ENCODE results near the gene RBM11. TPM values are rescaled to one million over a fixed set of nuclear protein-coding genes. Genes with fewer than 3 reads are reported as not detected.

The RBM11 gene
- total RNA-seq, 6 experiments from 2014 or later: 0.24 to 0.37 TPM; not detected in 4

DNA sequence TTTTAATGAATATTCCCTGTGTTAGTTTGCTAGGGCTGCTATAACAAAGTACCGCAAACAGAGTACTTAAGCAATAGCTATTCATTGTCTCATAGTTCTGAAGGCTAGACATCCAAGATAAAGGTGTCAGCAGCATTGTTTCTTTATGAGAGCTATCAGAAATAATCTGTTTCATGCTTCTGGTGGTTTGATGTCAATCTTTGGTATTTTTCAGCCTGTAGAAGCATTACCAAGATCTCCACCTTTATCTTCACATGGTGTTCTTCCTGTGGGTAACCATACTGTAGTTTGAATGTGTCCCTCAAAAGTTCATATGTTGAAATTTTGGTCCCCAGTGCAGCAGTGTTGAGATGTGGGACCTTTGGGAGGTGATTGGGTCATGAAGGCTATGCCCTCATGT is 7.4 kb downstream of the RBM11 start:
- H3K9me3 ChIP-seq: no peaks in the 10 kb centered on the region
- intact Hi-C loops (cut with DNase I): no loop called here
- H3K4me3 ChIP-seq: no peak overlapping the region
- DNase-seq: no peak
- no peaks in the 10 kb centered on the region for H3K27me3 ChIP-seq
- ATAC-seq: no peak
- WGBS (ENCODE audit: insufficient coverage, low coverage, low lambda C conversion rate, missing lambda C conversion rate): 81% methylated on average over 1 of the region's 1 CpG
- TF ChIP-seq CTCF (IDR thresholded peaks at IDR 0.05) (no peak), POLR2A (IDR thresholded peaks at IDR 0.05) (no peak)
- no peak overlapping the region for H3K27ac ChIP-seq
- no peaks in the 10 kb centered on the region for H3K36me3 ChIP-seq
- H3K4me1 ChIP-seq: no peaks in the 10 kb centered on the region

GRCh38 chr21:14229399-14229798 is 13.4 kb downstream of the RBM11 start:
- Histone ChIP-seq H3K9me3 (no peaks in the 10 kb centered on the region), H3K4me1 (no peaks in the 10 kb centered on the region), H3K27ac (no peak overlapping the region), H3K36me3 (no peaks in the 10 kb centered on the region), H3K27me3 (no peaks in the 10 kb centered on the region), H3K4me3 (no peak overlapping the region)
- intact Hi-C loops (cut with DNase I): no loop called here
- ATAC-seq (no peak), DNase-seq (no peak)
- no CpG with 5 or more reads among the region's 1 CpG for WGBS (ENCODE audit: insufficient coverage, low coverage, low lambda C conversion rate, missing lambda C conversion rate)
- TF ChIP-seq CTCF (IDR thresholded peaks at IDR 0.05): no peak
- no peak for TF ChIP-seq POLR2A (IDR thresholded peaks at IDR 0.05)

- DNase-seq: no peak
- ATAC-seq: no peak
- Histone ChIP-seq H3K4me1 (no peaks in the 10 kb centered on the region), H3K27ac (no peak overlapping the region), H3K27me3 (no peaks in the 10 kb centered on the region), H3K36me3 (no peaks in the 10 kb centered on the region), H3K4me3 (no peak overlapping the region), H3K9me3 (no peaks in the 10 kb centered on the region)
- intact Hi-C loops (cut with DNase I): no loop called here
- WGBS (ENCODE audit: insufficient coverage, low coverage, low lambda C conversion rate, missing lambda C conversion rate): 74% methylated on average over 4 of the region's 5 CpGs
- TF ChIP-seq POLR2A (IDR thresholded peaks at IDR 0.05) (no peak), CTCF (IDR thresholded peaks at IDR 0.05) (no peak)
These were observed 19.1 kb downstream of the RBM11 start for GRCh38 chr21:14235101-14235500.

DNA sequence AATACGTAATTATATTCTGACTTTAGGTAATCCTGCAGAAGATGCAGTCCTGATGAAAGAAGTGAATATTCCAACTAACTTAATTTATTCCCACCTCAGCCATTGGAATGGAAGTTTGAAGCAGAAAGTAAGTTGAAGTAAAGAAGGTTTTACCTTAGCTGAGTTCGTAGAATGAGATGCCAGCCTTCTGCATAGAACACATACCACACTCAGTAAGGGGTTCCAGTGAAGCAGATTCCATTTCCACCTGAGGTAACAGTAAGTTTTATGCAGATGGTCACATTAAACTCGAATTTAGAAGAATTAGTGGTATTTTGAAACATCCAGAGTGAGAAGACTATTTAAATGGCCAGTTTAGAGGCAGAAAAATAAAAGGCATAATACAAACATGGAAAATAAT is 20.2 kb downstream of the RBM11 start:
- Histone ChIP-seq H3K9me3 (no peaks in the 10 kb centered on the region), H3K4me1 (no peaks in the 10 kb centered on the region), H3K27ac (no peak overlapping the region), H3K4me3 (no peak overlapping the region), H3K27me3 (no peaks in the 10 kb centered on the region), H3K36me3 (no peaks in the 10 kb centered on the region)
- TF ChIP-seq POLR2A (IDR thresholded peaks at IDR 0.05): no peak
- no peak for TF ChIP-seq CTCF (IDR thresholded peaks at IDR 0.05)
- intact Hi-C loops (cut with DNase I): no loop called here
- ATAC-seq (no peak), DNase-seq (no peak)
- 31% methylated on average over 3 of the region's 3 CpGs for WGBS (ENCODE audit: insufficient coverage, low coverage, low lambda C conversion rate, missing lambda C conversion rate)

GRCh38 chr21:14239281-14239680 is 23.3 kb downstream of the RBM11 start:
- 52% methylated on average over 2 of the region's 2 CpGs for WGBS (ENCODE audit: insufficient coverage, low coverage, low lambda C conversion rate, missing lambda C conversion rate)
- intact Hi-C loops (cut with DNase I): no loop called here
- H3K4me3 ChIP-seq: no peak overlapping the region
- H3K4me1 ChIP-seq: peaks cover 0 to 7% (median 0%) of the 10 kb centered on the region in 4 donors
- ATAC-seq (no peak), DNase-seq (no peak)
- H3K27me3 ChIP-seq: no peaks in the 10 kb centered on the region
- H3K9me3 ChIP-seq: no peaks in the 10 kb centered on the region
- no peak overlapping the region for H3K27ac ChIP-seq
- TF ChIP-seq POLR2A (IDR thresholded peaks at IDR 0.05) (no peak), CTCF (IDR thresholded peaks at IDR 0.05) (no peak)
- H3K36me3 ChIP-seq: no peaks in the 10 kb centered on the region
